Left ventricle myocardium superior (tissue), 1 donor: ENCODE data around the gene TP53I3. TPM values are rescaled to one million over a fixed set of nuclear protein-coding genes. Genes with fewer than 3 reads are reported as not detected.
"Not testable (repeated sequence)": the region's sequence is repeated elsewhere in the genome, so short reads cannot be mapped to it uniquely, and the experiment has no call there.

Experiments used
- ATAC-seq: fragments of 200-7000 bp; cut with Tn5 transposase; one replicate; pipeline ENCODE4 v1.9.1; 2020; ENCODE audit warnings: mild to moderate bottlenecking, moderate library complexity
- DNase-seq: peaks from one replicate; pipeline ENCODE4 v3.0.0-alpha.2; 2020
- intact Hi-C: fragments of 100-400 bp; cut with micrococcal nuclease; formaldehyde crosslinking; loops from one replicate; pipeline ENCODE4 v1.11.0; 2022
- total RNA-seq: library from RNA; stranded (reverse); fragmentation: NEBNext Ultra II Directional; extraction: Animal tissue kit (Norgen Biotek cat#: 25700); gene quantifications from one replicate; pipeline ENCODE4 v1.2.1, GENCODE V29; 2021
- donor health status: DM: no; HTN: yes; CAD: no; lungs with severe emphysema.

The TP53I3 gene
- total RNA-seq, 1 donor from 2014 or later, result 13.3 TPM

GRCh38 chr2:24102677-24103076 lies 18.0 kb upstream of the TP53I3 start:
- ATAC-seq (no peak), DNase-seq (no peak)
- intact Hi-C loops, result no loop called here

GRCh38 chr2:24101992-24102391 lies 17.4 kb upstream of the TP53I3 start:
- intact Hi-C loops, result no loop called here
- DNase-seq (no peak), ATAC-seq (no peak)

DNA sequence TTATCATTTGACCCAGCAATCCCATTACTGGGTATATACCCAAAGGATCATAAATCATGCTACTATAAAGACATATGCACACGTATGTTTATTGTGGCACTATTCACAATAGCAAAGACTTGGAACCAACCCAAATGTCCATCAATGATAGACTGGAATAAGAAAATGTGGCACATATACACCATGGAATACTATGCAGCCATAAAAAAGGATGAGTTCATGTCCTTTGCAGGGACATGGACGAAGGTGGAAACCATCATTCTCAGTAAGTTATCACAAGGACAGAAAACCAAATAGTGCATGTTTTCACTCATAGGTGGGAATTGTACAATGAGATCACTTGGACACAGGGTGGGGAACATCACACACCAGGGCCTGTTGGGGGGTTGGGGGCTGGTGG lies 16.1 kb upstream of the TP53I3 start:
- intact Hi-C loops, ATAC-seq, DNase-seq: not testable (repeated sequence)

GRCh38 chr2:24095171-24095677 lies 10.6 kb upstream of the TP53I3 start:
- ATAC-seq, intact Hi-C loops, DNase-seq: not testable (repeated sequence)

- intact Hi-C loops, DNase-seq, ATAC-seq: not testable (repeated sequence)
Measured at GRCh38 chr2:24093270-24093669, 8.6 kb upstream of the TP53I3 start.

DNA sequence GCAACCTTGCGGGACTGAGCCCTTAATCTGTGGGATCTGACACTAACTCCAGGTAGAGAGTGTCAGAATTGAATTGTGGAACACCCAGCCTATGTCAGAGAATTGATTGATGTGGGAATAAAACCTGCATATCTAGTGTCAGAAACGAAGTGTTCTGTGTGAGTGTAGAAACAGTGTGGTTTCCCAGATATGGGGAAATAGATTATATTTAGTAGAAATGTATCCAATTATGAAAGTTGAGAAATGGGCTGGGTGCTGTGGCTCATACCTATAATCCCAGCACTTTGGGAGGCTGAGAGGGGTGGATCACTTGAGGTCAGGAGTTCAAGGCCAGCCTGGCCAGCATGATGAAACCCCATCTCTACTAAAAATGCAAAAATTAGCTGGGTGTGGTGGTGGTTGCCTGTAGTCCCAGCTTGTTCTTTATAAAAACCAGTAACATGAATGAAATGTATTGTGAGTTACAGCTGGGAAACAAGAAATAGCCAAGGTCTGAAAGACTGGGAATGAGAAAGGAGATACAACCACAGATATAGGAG lies 4.3 kb upstream of the TP53I3 start:
- ATAC-seq (no peak), DNase-seq (no peak)
- intact Hi-C loops, result no loop called here

- intact Hi-C loops, result no loop called here
- ATAC-seq (no peak), DNase-seq (no peak)
Measured at GRCh38 chr2:24087032-24087431, 2.4 kb upstream of the TP53I3 start.

GRCh38 chr2:24086241-24086640 lies 1.6 kb upstream of the TP53I3 start:
- no peak for ATAC-seq
- intact Hi-C loops, result no loop called here
- DNase-seq, result no peak

DNA sequence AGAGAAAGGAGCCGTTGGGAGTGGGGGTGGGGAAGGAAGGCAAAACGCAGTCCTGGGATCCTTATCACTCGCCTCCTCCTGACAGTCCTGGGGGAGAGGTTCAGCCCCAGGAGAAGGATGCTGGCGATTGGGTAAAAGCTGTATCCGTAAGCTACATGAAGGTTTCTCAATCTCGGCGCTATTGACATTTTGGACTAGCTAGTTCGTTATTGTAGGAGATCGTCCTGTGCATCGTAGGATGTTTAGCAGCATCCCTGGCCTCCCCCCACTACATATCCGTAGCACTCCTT lies 511 bp upstream of the TP53I3 start:
- peak; percentile 3 for ATAC-seq
- DNase-seq, result no peak
- intact Hi-C loops, result no loop called here

DNA sequence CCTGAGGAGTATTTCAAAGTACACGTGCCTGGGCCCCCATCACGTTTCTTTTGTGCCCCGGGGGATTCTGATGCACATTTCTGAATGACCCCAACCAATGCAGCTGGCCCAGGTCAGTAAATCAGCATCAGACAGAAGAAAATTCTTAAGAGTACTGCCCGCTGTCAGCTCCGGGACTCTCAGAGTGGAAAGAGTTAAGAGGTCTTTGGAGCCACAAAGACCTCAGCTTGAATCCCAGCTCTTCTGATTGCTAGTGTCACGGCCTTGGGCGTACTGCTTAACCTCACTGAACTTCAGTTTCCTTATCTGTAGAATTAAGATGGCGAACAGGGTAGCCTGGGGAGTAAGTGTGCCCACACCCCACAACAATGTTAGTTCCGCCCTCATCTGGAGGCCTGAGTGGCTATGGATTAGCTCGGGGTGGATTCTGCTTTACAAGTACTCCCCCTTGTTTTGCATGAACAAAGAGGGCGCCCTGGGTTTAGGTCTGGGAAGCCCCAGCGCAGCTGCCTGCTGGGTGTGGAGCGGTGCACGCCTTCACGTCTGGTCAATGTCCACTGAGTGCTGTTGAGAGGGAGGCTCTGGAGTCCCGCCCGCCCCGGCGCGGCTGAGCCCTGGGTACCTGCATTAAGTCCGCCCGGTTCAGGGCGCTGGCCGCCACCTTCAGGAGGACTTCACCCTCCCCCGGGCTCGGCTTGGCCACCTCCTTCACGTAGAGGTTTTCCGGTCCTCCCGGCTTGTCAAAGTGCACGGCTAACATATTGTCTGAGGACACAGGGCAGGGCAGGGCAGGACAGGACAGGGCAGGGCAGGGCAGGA lies 858 bp downstream of the TP53I3 start:
- peak; percentile 82 for DNase-seq
- intact Hi-C loops, result no loop called here
- ATAC-seq, result peak; percentile 73

DNA sequence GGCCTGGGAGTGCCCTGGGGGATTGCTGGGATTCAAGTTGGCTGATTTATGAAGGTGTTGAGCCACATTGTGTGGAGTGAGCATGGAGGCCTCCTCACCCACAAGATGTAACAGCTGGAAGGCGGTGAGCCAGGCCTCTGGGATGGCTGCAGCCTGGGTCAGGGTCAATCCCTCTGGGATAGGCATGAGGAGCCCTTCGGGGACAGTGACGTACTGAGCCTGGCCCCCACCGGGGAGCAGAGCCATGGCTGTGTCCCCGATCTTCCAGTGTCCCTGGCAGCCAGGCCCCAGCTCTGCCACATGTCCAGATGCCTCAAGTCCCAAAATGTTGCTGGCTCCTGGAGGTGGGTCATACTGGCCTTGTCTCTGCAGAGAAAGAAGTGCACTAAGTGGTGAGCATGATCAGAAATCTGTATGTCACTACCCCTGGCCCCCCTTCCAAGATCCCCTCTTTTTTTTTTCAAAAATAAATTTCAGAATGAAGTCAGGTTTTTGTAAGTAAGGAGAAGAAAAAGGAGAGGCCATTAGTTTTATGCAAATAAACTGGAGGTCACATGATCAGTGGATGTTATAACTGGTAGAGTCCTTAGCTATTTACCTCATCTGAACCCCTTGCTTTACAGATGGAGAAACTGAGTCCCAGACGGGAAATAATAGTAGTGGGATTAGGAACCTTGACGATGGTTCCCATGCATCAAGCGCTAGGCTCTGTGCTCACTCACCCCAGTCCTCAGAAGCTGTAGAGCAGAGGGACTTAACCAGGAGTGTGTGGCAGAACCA lies 1.7 kb downstream of the TP53I3 start:
- ATAC-seq, result no peak
- no peak for DNase-seq
- intact Hi-C loops, result no loop called here

DNA sequence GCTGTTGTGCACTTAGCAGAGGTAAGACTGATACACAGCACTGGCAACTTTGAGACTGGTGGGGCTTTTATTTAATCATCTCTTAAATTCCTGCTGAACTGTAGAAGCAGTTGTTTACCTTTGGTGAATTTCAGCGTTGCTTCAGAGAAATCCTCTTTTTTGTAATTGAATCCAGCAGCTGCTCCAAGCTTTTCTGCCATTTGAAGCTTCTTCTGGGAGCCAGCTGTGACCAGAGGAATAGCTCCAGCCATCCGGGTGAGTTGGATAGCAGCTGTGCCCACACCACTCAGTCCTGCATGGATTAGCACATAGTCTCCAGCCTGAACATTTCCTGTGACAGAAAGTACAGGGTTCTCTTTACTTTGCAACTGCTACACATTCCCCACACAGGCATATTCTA lies 3.9 kb downstream of the TP53I3 start:
- ATAC-seq (no peak), DNase-seq (no peak)
- intact Hi-C loops, result no loop called here

GRCh38 chr2:24077879-24078278 lies 6.8 kb downstream of the TP53I3 start:
- intact Hi-C loops, result no loop called here
- DNase-seq (no peak), ATAC-seq (no peak)

DNA sequence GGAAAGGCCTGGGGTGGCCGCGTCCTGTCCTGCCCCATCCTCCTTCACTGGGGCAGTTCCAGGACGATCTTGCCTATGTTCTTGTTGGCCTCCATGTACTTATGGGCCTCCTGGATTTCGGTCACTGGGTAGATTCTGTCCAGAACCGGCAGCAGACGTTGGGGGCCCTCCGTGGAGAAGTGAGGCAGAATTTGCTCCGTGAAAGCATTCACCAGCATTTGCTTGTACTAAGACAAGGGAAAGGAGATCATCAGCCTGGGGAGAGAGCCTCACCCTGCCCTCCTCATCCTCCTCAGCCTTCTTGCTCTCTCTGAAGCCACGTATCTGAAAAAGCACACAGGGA lies 7.1 kb downstream of the TP53I3 start:
- DNase-seq (no peak), ATAC-seq (no peak)
- intact Hi-C loops, result no loop called here

DNA sequence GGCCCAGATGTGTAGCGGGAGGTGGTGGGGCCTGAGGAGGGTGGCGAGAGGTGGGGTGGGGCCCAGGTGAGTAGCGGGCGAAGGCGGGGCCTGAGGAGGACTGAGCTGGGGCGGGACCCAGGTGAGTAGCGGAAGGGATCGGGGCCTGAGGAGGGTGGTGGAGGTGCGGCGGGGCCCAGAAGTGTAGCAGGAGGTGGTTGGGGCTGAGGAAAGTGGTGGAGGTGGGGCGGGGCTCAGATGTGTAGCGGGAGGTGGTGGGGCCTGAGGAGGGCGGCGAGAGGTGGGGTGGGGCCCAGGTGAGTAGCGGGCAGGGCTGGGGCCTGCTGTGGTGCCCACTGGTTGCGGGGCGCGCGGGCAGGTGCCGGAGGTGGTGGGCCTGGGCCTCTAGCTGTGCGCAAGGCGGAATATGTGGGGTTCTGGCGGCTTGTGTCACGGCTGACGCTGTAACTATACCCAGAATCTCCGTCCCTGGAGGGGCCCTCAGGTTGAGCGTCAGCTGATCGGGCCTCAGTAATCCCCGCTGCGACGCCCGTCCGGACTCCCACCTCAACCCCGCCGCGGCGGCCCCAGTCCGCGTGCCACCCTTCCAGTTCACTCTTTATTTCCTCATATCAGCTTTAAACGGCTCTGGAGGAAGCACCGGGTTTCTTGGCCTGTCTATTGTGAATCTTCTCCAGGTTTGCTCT lies 7.6 kb downstream of the TP53I3 start:
- intact Hi-C loops, result no loop called here
- DNase-seq, result no peak
- peak; percentile 2 for ATAC-seq

DNA sequence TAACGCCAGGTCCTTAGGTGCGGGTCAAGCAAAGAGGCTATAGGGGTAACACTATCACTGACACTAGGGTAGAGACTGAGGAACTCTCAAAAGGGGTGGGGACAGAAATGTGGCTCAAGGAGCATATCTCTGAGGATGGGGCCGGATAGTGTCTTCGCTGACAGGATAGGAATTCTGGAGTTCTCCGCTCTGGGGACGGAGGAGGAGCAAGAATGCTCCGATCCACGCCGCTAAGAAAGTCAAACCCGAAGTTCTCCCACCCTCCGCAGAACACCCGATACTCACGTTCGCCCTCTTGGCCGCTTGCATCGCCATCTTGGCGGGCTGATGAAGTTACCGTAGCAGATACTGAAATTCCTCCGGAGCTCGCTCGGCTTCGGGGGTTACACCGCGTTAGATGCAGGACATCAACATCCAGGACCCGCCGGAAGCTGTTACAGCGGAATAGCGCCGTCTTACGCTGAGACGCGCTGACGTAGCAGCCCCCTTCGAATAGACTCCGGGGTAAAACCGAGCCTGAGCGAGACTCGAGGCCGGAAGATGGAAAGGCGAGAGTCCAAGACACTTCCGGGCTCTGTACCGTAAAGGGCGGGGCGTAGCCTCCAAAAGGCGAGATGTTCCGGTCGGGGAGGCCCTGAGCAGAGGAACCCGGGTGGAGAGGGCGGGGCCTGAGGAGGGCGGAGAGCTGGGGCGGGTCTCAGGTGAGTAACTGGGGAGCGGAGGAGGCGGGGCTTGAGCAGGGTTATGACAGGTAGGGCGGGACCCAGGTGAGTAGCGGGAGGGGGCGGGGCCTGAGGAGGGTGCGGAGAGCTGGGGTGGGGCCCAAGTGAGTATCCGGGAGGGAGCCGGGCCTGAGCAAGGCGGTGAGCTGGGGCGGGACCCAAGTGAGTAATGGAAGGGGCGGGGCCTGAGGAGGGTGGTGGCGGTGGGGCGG lies 8.5 kb downstream of the TP53I3 start, which contains the start of gene SF3B6:
SF3B6 (minus strand) TSS at position 412 of the 934 bp plus-strand sequence; CDS start at position 315, 97 bp downstream.
- intact Hi-C loops, result no loop called here
- DNase-seq (peak; percentile 97), ATAC-seq (peak; percentile 96)

DNA sequence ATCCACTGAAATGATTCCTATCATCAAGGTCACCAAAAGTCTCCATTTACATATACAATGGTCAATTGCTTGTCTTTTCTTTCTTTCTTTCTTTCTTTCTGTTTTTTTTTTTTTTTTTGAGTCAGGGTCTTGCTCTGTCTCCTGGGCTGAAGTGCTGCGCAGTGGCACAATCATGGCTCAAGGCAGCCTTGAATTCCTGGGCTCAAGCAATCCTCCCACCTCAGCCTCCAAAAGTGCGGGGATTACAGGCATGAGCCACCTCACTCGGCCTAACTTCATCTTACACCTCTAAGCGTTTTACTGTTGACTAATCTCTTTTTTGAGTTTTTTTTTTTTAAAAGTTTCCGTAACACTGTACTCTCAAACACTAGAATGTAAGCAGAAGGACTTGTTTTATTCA lies 9.4 kb downstream of the TP53I3 start:
- intact Hi-C loops, result no loop called here
- ATAC-seq, result no peak
- DNase-seq, result no peak

- DNase-seq, result no peak
- intact Hi-C loops, result no loop called here
- ATAC-seq, result no peak
Measured at GRCh38 chr2:24073816-24074215, 10.8 kb downstream of the TP53I3 start.

DNA sequence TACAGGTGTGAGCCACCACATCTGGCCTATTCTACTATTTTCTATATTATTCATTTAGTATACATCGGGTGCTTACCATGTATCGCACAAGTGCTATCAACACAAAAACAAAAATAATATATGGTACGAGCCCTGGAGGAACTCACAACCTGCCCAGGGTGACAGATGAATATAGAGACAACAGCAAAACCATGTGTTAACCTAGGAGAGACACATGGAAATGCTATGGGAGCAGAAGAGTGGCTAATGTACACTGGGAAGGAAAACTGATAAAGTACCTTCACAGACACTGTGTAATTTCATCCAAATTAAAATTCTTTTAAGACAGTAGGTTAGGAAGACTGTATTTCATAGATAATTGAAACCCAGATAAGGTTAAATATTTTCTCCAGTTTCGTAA lies 12.4 kb downstream of the TP53I3 start:
- DNase-seq (no peak), ATAC-seq (no peak)
- intact Hi-C loops, result no loop called here
